Ovary (tissue), 9 donors: Measurements from ENCODE around the gene CPNE4. TPM values are rescaled to one million over a fixed set of nuclear protein-coding genes. Genes with fewer than 3 reads are reported as not detected.
A peak's percentile ranks its signal among the peaks of the same experiment; 100 is the strongest.

ENCODE experiments used
- DNase-seq, 5 donors: peaks; one replicate each; pipeline ENCODE4 v3.0.0-alpha.2; 2019 to 2020
- H3K27ac ChIP-seq, 2 donors: fragments of 200-600 bp; one replicate each; pipeline versions ENCODE4 v1.5.1 to v1.8.0; 2019 to 2022
- H3K27me3 ChIP-seq: fragments of 200-600 bp; one replicate; pipeline ENCODE4 v1.8.0; 2022
- H3K36me3 ChIP-seq: fragments of 200-600 bp; sonication (generic); one replicate; pipeline ENCODE4 v1.5.1; 2019
- H3K4me1 ChIP-seq: one replicate; pipeline ENCODE4 v1.8.1; 2013; ENCODE audit warnings: mild to moderate bottlenecking, moderate library complexity; ENCODE audit not compliant: insufficient read depth
- H3K4me3 ChIP-seq: fragments of 200-600 bp; sonication (generic); one replicate; pipeline ENCODE4 v1.5.1; 2017
- H3K9me3 ChIP-seq, 2 donors: fragments of 200-600 bp in 1 of 2; sonication (generic) in 1 of 2; one replicate each; pipeline versions ENCODE4 v1.5.1 to v1.8.1; 2013 to 2019; ENCODE audit warnings: mild to moderate bottlenecking in 1 of 2, moderate library complexity in 1 of 2
- EP300 ChIP-seq: sonication (generic); formaldehyde crosslinking; IDR thresholded peaks from one replicate; pipeline ENCODE4 v1.6.1; 2017; ENCODE audit warnings: antibody characterized with exemption
- POLR2A ChIP-seq: fragments of 450-650 bp; IDR thresholded peaks from one replicate; pipeline ENCODE4 v1.6.1; 2017; ENCODE audit warnings: antibody characterized with exemption, mild to moderate bottlenecking, moderate library complexity
- WGBS, 3 donors: extraction: QIAGEN DNeasy Blood & Tissue Kit in 1 of 3; methylation state at CpG; one replicate each; pipeline versions ENCODE4 v1.1.5 to v1.1.7; 2013 to 2017; 5-methylcytosine and 5-hydroxymethylcytosine counted together
- intact Hi-C, 4 donors: fragments of 100-400 bp; cut with DNase I; formaldehyde crosslinking; loops; one replicate each; pipeline versions ENCODE4 v1.11.0 to v1.15.1; 2022 to 2023
- polyA plus RNA-seq, 2 donors: library from polyadenylated mRNA; stranded (reverse); fragments of 200-250 nt in 1 of 2; fragments of 350-450 nt in 1 of 2; fragmentation: Illumina TruSeq in 1 of 2; extraction: RNeasy Lipid Tissue Mini Kit (QIAGEN cat#74804) in 1 of 2; gene quantifications; one replicate each; pipeline ENCODE4 v1.2.3, GENCODE V29; 2013 to 2014
- total RNA-seq, 7 donors: library from RNA; depleted of rRNA in 2 of 7; stranded (reverse); fragments of >200 nt in 2 of 7; fragmentation: NEBNext Ultra II Directional in 3 of 7; extraction: Animal tissue kit (Norgen Biotek cat#: 25700) in 3 of 7; gene quantifications; one replicate each; pipeline versions ENCODE4 v1.1.0 to v1.2.4, GENCODE V29; 2016 to 2023
- TF ChIP-seq, protein P1 (sequence below), 3 donors: fragments of 450-650 bp in 2 of 3; fragments of 200-600 bp in 1 of 3; IDR thresholded peaks; one replicate each; pipeline versions ENCODE4 v1.5.1 to v1.8.0; 2016 to 2022; ENCODE audit warnings: antibody characterized with exemption in 3 of 3, mild to moderate bottlenecking in 1 of 3
- donor health status: DM: no; HTN: no; CAD: no; lungs with moderate emphysema.
- donor health status: DM: no; HTN: no; CAD: no.
- donor health status: Bipolar disorder and iron deficiency.
- donor health status: DM: yes; HTN: yes; CAD: no.
- donor health status: DM: no; HTN: no; CAD: no.
- donor health status: DM: yes; HTN: yes; CAD: no.

Gene CPNE4
- total and polyA plus RNA-seq, 9 donors, result 0.11 to 0.27 (median 0.13) TPM; not detected in 6

GRCh38 chr3:131544557-131544956, 490.3 kb downstream of the CPNE4 start:
- Histone ChIP-seq H3K27ac (no peak overlapping the region), H3K4me3 (no peak overlapping the region), H3K9me3 (no peaks in the 10 kb centered on the region), H3K4me1 (peaks cover 1% of the 10 kb centered on the region), H3K36me3 (no peaks in the 10 kb centered on the region), H3K27me3 (no peaks in the 10 kb centered on the region)
- intact Hi-C loops, result no loop called here
- DNase-seq, result no peak
- WGBS, 3 donors, result 74 to 91% (median 86%) methylated on average over 2 of the region's 2 CpGs
- TF ChIP-seq EP300 (no peak), POLR2A (no peak)
- TF ChIP-seq, protein P1, sequence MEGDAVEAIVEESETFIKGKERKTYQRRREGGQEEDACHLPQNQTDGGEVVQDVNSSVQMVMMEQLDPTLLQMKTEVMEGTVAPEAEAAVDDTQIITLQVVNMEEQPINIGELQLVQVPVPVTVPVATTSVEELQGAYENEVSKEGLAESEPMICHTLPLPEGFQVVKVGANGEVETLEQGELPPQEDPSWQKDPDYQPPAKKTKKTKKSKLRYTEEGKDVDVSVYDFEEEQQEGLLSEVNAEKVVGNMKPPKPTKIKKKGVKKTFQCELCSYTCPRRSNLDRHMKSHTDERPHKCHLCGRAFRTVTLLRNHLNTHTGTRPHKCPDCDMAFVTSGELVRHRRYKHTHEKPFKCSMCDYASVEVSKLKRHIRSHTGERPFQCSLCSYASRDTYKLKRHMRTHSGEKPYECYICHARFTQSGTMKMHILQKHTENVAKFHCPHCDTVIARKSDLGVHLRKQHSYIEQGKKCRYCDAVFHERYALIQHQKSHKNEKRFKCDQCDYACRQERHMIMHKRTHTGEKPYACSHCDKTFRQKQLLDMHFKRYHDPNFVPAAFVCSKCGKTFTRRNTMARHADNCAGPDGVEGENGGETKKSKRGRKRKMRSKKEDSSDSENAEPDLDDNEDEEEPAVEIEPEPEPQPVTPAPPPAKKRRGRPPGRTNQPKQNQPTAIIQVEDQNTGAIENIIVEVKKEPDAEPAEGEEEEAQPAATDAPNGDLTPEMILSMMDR (IDR thresholded peaks at IDR 0.05), result no peak

DNA sequence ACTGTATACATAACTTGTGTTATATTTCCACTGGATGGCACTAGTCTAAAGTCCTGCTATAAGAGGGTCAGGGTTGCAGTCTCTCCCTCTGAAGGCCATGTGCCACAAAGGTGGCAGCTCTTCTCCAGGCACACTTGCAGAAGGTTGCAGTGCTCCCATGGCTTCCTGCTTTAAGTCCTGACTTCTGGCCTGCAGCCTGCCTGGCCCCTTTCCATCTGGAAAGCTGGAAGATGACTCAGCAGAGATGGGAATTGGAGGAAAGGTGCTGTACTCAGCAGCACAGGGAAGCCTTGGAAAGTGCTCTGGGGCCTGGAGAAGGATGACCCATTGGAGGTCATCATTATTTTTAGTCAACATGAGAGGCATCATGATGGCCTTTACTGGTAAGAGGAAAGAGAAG, 491.1 kb downstream of the CPNE4 start:
- Histone ChIP-seq H3K27ac (no peak overlapping the region), H3K4me1 (peaks cover 1% of the 10 kb centered on the region), H3K9me3 (no peaks in the 10 kb centered on the region), H3K36me3 (no peaks in the 10 kb centered on the region), H3K4me3 (no peak overlapping the region), H3K27me3 (no peaks in the 10 kb centered on the region)
- peak; percentile 78 to 88 (median 84) for DNase-seq
- intact Hi-C loops, result no loop called here
- TF ChIP-seq EP300, result no peak
- TF ChIP-seq POLR2A, result no peak
- TF ChIP-seq, protein P1 (IDR thresholded peaks at IDR 0.05), result no peak

DNA sequence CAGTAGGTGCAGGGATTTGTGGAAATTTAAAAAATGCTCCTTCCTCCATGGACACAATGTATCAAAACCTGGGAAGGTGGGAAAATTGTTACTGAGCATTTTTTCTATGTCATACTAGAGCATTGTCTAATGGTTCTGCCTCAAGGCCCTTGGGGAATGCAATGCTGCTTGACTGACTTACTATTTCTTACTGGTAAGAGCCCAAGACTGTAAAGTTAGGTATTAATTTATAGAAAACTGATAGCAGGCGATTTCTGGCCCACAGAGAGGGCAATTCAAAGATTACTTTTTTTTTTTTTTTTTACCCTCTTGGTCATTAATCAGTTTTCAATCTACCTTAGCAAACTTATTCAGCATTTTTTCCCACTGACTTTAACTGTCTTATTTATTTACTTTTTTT, 493.5 kb downstream of the CPNE4 start:
- Histone ChIP-seq H3K27me3 (no peaks in the 10 kb centered on the region), H3K36me3 (no peaks in the 10 kb centered on the region), H3K9me3 (no peaks in the 10 kb centered on the region), H3K4me1 (peaks cover 1% of the 10 kb centered on the region), H3K27ac (no peak overlapping the region), H3K4me3 (no peak overlapping the region)
- TF ChIP-seq, protein P1 (IDR thresholded peaks at IDR 0.05), result no peak
- TF ChIP-seq POLR2A, result no peak
- TF ChIP-seq EP300, result no peak
- DNase-seq, result no peak
- 91 to 100% (median 97%) methylated on average over 1 of the region's 1 CpG for WGBS, 3 donors
- intact Hi-C loops, result no loop called here

DNA sequence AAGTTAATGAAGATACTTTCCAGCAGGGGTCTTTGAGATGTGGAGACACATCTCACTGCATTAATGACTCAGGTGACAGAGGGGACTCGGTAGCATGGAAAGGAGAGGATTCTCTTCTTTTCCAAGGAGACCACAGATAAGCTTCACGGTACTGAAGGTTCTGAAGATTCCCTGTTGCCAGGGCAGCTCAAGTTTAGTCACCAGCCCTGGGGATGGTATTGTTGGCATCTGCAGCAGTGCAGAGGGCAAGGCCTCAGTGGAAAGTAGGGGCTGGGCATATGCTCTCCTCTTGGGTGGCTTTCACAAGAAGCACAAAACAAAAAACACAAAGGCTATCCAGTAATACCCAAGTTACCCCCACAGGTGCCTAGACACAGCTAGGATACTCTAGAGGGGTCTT, 494.0 kb downstream of the CPNE4 start:
- intact Hi-C loops, result no loop called here
- no peaks in the 10 kb centered on the region for H3K36me3 ChIP-seq
- no peaks in the 10 kb centered on the region for H3K27me3 ChIP-seq
- no peak overlapping the region for H3K27ac ChIP-seq
- TF ChIP-seq EP300, result no peak
- no peak for TF ChIP-seq POLR2A
- TF ChIP-seq, protein P1 (IDR thresholded peaks at IDR 0.05), result no peak
- peaks cover 1% of the 10 kb centered on the region for H3K4me1 ChIP-seq
- no peak overlapping the region for H3K4me3 ChIP-seq
- H3K9me3 ChIP-seq, result no peaks in the 10 kb centered on the region
- no peak for DNase-seq
- WGBS, 3 donors, result 83 to 90% (median 89%) methylated on average over 2 of the region's 2 CpGs

DNA sequence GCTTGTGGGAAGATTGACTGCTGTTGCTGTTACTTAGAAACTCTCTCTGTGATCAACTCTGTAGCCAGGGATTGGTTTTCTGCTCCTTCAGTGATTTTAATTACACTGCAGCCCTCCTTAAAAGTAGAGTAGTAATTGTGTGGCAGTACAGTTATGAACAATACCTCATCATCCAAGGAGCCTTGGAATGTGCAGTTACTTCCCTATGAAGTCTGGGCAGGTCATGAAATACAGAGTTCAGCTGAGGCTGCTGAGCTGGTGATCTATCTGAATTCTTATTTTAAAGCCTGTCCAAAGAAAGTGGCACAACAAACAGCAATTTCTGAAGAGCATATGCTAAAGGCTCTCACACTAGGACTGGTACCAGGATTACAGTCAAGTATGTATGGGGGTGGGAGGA, 494.7 kb downstream of the CPNE4 start:
- no peak for DNase-seq
- TF ChIP-seq POLR2A (no peak), EP300 (no peak)
- TF ChIP-seq, protein P1 (IDR thresholded peaks at IDR 0.05), result no peak
- H3K27me3 ChIP-seq, result no peaks in the 10 kb centered on the region
- no peak overlapping the region for H3K4me3 ChIP-seq
- no peak overlapping the region for H3K27ac ChIP-seq
- intact Hi-C loops, result no loop called here
- H3K9me3 ChIP-seq, result no peaks in the 10 kb centered on the region
- peaks cover 1% of the 10 kb centered on the region for H3K4me1 ChIP-seq
- H3K36me3 ChIP-seq, result no peaks in the 10 kb centered on the region
